ENCODE measurements around the gene FAM240A.

FAM240A gene

DNA sequence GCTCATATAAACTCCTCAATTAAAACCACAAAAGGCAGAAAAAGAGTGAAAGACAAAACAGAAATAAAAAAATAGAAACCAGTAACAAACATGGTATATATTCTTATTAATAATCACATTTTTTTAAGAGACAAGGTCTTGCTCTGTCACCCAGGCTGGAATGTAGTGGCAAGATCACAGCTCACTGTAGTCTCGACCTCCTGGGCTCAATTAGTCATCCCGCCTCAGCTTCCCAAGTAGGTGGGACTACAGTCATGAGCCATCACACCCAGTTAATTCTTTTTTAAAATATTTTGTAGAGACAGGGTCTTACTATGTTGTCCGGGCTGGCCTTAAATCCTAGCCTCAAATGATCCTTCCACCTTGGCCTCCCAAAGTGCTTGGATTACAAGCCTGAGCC lies 37.1 kb downstream of the FAM240A start:
- in situ Hi-C loops (cut with HindIII; ENCODE audit: low pct_ligation_motif_present, low pct_unique_long_range_greater_than_20kb, low sequenced_read_pairs), result no loop called here
- no peak for DNase-seq

GRCh38 chr3:46651084-46651483 lies 38.8 kb downstream of the FAM240A start:
- in situ Hi-C loops (cut with HindIII; ENCODE audit: low pct_ligation_motif_present, low pct_unique_long_range_greater_than_20kb, low sequenced_read_pairs), result no loop called here
- DNase-seq, result no peak

- in situ Hi-C loops (cut with HindIII; ENCODE audit: low pct_ligation_motif_present, low pct_unique_long_range_greater_than_20kb, low sequenced_read_pairs), result no loop called here
- no peak for DNase-seq
Measured at GRCh38 chr3:46655271-46655670, 42.9 kb downstream of the FAM240A start.

GRCh38 chr3:46656778-46657556 lies 44.6 kb downstream of the FAM240A start:
- in situ Hi-C loops (cut with HindIII; ENCODE audit: low pct_ligation_motif_present, low pct_unique_long_range_greater_than_20kb, low sequenced_read_pairs), result no loop called here
- DNase-seq, result no peak

DNA sequence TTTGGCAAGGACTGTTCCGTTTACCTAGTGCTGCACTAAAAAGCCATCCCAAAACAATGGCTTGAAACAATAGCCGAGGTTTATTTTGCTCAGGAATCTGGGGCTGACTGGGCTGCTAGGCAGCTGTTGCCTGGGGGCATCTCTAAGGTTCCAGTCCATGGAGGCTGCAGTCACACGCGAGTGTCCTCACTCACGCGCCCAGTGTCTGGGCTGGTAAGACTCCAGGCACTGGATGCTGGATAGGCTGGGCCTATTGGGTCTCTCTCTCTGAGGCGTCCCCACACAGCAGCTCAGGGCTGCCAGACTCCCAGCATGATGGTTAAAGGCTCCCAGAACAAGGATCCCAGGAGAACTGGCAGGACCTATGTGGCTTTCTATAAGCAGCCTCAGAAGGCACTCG lies 47.0 kb downstream of the FAM240A start:
- in situ Hi-C loops (cut with HindIII; ENCODE audit: low pct_ligation_motif_present, low pct_unique_long_range_greater_than_20kb, low sequenced_read_pairs), result no loop called here
- no peak for DNase-seq

DNA sequence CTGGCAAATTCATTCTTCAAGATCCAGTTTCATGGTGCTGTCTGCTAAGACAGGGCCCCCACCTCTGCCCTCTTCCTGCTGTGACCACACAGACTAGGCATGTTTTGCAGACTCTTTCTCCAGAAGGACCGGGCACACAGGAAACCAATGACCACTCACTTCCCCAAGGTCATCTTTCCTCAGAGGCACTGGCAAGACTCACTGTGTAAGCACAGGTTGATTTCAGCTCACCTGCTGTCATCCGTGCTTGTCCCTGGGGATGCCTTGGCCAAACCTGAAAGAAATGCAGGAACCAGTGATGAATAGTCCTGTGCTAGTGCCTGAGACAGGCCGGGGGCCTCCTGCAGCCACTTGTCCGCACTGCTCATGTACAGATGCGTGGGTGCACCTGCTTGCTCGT lies 47.7 kb downstream of the FAM240A start:
- in situ Hi-C loops (cut with HindIII; ENCODE audit: low pct_ligation_motif_present, low pct_unique_long_range_greater_than_20kb, low sequenced_read_pairs), result no loop called here
- no peak for DNase-seq

DNA sequence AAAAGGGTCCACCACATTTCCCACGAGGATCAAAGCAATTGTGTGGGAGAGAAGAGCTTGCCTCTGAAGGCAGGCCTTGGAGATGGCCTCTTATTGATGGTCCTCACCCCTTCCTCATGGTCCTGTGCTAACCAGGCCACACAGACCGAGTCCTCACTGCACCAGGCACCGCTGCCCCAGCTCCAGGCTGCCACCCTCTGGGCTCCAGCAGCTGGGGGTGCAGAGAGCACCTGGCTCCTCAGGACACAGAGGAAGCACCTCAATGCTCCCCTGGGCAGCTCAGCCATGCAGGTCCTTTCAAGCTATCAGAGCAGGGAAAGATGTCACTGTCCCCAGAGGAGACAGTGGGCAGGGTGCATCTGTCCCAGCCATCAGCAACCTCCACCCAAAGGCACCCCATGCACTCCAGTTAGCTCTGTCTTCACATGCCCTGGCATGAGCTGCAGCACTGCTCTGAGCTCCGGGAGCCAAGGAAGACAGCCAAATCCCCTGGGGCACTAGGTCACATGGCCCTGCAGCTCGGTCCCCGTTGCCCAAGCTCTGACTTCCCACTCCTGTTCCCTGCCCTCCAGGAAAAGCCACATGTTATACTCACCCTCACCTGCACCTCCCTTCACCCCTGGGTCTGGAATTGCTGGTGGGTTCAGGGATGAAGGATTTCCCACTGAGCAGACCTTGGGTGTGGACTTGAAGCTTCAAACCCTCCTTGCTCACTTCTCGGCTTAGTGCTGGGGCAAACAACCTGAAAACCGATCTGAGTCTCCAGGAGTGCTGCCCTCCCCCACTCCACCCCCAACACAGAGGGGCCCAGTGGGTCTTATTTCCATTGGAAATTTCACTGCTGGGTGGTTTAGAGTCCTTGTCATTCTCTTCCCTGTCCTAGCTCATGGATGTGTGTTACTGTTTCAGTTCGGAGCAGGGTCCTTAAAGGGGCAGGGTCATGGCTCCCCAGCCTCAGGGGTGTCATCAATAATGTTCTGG lies 48.5 kb downstream of the FAM240A start:
- DNase-seq, result no peak
- in situ Hi-C loops (cut with HindIII; ENCODE audit: low pct_ligation_motif_present, low pct_unique_long_range_greater_than_20kb, low sequenced_read_pairs), result no loop called here

GRCh38 chr3:46661776-46662766 lies 49.7 kb downstream of the FAM240A start:
- in situ Hi-C loops (cut with HindIII; ENCODE audit: low pct_ligation_motif_present, low pct_unique_long_range_greater_than_20kb, low sequenced_read_pairs), result no loop called here
- DNase-seq, result no peak

DNA sequence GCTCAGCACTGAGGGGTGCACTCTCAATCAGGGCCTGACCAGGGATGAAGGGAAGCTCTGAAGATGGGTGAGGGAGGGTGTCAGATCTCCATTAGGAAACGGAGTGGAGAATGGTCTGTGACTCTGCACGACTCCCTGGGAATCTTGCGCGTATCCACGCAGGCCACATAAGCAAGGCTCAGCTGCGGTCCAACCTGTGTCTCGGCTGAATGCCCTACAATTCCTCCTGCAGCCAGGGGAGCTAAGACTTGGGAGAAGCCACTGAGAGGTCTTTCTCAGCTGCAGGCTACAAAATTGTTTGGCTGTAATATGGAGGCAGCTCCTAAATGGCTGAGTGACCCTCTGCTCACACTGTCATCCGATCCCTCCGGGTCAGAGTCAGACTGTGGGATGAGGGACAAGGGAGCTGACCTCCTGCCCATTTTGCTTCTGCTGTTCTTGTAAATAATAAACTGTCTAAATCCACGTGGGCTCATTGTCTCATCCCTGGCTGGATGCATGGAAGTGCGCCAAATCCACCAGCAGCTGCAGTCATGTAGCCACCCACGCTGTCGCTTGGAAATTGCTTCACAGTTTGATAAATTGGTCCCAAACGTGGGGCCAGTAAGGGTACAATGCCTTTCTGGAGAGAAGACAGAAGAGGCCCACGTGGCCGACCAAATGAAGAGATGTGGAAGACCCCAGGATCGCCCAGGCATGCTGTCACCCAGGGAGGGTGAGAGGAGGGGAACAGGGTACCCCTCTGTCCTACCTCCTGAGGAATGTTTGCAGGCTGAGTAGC lies 50.6 kb downstream of the FAM240A start:
- no peak for DNase-seq
- in situ Hi-C loops (cut with HindIII; ENCODE audit: low pct_ligation_motif_present, low pct_unique_long_range_greater_than_20kb, low sequenced_read_pairs), result no loop called here

DNA sequence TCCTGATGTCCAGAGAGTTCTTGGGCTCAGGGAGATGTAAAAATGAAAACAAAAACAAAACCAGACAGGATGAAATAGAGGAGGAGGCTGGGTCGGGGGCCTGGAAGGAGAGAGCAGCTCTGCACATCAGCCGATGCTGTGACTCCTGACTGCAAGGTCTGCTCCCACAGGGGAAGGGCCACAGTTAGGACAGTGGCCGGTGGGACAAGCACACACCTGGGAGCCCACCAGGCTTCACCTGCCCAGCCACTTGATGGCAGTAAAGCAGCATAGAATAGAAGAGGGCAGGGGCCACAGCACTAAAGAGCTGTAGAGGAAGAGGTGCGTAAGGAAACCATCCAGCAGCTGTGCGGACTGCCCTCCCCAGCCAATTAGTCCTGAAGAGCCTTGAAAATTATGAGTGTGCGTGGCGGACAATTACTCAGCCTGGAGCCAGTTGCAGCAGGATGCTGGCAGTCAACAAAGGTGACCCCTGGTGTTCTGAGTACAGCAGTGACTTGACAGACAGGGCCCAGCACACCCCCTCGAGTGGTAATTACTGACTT lies 51.3 kb downstream of the FAM240A start:
- no peak for DNase-seq
- in situ Hi-C loops (cut with HindIII; ENCODE audit: low pct_ligation_motif_present, low pct_unique_long_range_greater_than_20kb, low sequenced_read_pairs), result no loop called here

DNA sequence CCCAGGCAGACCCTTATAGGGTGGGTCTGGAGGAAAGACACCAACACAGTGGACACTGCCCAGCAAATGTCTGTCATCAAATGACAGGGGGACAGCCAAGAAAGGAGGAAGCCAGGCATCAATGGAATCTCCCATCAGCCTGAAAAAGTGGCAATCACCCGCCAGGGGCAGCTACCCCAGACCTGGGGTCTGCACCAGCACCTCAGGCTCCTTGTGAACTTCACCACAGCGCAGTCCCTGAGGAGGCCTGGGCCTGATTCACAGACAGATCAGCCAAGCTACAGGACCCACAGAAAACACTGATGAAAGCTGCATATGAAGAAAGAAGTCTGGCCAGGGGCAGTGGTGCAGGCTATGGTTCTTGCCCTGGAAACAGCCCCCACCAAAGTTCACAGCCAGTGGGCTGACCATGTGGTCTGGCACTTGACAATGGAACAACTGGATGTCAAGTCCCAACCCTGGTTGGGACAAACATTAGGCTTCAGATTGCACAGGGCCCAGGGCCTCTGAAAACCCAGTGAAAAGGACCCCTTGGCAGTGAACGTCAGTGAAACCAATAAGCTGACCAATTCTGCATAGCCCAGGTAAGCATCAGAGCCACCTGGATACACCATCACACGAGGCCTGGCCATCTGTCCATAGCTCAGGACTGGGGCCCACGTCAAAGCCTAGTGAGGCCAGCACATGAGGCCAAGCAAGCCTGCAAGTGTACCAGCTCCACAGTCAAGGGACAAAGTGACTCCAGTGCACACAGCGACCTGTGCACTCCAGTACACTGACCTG lies 52.1 kb downstream of the FAM240A start:
- in situ Hi-C loops (cut with HindIII; ENCODE audit: low pct_ligation_motif_present, low pct_unique_long_range_greater_than_20kb, low sequenced_read_pairs), result no loop called here
- DNase-seq, result no peak

DNA sequence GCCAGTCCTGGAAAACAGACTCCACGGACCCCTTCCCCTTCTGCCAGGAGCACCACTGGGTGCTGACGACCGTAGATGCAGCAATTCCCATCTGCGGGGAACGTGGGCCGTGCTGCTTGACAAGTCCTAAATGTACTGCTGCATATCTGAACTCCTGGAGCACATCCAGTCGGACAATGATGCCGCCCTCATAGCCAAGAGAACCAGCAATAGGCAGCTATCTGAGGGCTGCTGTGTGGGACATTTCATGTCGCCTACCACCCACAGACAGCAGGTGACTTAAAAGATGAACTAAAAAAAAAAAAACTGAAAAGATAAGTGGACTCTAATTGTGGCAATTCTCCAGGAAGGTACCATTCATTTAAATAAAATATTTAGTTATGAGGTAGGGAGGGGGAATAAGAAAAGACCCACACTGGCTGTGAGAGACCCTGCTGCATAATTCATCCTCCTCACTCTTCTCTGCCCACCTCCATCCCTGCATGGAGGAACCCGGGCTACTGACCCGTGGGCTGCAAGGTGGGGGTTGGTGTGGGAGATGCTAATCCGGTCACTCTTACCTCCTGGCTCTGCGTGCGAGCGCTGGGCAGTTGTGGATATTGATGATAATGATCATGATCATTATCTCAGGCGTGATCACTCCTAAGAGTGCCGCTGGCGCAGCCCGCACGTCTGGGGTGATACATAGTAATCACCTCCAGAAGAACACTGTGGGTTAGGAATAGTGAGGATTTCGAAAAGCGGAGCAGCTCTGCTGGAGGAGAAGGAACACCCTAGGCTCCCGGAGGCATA lies 52.8 kb downstream of the FAM240A start:
- in situ Hi-C loops (cut with HindIII; ENCODE audit: low pct_ligation_motif_present, low pct_unique_long_range_greater_than_20kb, low sequenced_read_pairs), result no loop called here
- no peak for DNase-seq

DNA sequence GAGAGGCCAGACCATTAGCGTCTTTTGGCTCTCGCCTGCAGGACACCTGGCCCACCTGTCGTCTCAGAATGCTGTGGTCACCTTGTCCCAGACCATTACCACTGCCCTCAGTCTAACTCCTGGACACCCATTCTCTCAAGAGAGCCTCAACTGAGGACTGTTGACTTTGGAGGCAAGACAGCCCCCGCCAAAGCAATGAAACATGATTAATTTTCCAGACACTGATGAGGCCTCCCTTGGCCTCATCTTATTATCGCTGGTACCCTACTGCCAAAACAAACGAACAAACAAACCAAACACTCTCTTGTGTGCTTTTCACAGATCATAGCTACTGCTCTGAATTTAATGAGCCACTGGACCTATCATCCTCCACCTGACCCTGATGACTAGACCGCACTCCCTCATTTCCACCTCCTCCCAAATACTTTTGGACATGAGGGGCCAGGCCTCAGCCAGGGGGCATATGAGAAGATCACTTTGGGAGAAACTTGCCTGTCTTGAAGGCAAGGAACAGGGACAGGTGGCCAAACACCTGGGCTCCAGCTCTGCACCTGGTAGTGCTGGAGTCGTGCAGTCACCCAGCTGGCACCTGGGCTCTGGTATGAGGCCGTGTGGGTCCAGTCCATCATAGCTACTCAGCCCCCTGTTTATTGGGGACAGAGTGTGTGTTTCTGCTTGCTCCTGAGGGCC lies 53.6 kb downstream of the FAM240A start:
- in situ Hi-C loops (cut with HindIII; ENCODE audit: low pct_ligation_motif_present, low pct_unique_long_range_greater_than_20kb, low sequenced_read_pairs), result no loop called here
- no peak for DNase-seq

DNA sequence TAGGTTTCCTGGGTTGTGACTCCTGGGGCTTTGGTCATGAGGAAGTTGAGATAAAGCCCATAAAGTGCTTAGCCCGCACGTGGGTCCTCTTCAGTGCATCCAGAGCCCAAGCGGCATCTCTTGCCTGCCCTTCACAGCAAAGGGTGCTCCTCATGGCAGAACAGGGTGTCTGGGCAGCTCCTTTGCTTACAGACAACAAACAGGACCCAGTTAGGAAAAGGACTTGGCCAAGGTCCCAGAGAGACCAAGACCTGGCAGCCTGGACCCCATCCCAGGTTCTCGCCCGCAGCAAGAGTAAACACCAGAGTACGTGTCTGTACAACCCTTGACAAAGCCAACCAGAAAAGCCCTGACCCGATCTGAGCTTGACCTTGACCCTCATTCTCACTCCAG lies 54.1 kb downstream of the FAM240A start:
- DNase-seq, result no peak
- in situ Hi-C loops (cut with HindIII; ENCODE audit: low pct_ligation_motif_present, low pct_unique_long_range_greater_than_20kb, low sequenced_read_pairs), result no loop called here

GRCh38 chr3:46667061-46667621 lies 54.8 kb downstream of the FAM240A start:
- in situ Hi-C loops (cut with HindIII; ENCODE audit: low pct_ligation_motif_present, low pct_unique_long_range_greater_than_20kb, low sequenced_read_pairs), result no loop called here
- DNase-seq, result no peak
